GM18520 (cell line): ENCODE data around the gene DDN.

Experiments used
- ATAC-seq: cut with Tn5 transposase; IDR thresholded peaks from one replicate; pipeline ENCODE4 v1.9.1; 2021; ENCODE audit not compliant: unreplicated experiment

The DDN gene

DNA sequence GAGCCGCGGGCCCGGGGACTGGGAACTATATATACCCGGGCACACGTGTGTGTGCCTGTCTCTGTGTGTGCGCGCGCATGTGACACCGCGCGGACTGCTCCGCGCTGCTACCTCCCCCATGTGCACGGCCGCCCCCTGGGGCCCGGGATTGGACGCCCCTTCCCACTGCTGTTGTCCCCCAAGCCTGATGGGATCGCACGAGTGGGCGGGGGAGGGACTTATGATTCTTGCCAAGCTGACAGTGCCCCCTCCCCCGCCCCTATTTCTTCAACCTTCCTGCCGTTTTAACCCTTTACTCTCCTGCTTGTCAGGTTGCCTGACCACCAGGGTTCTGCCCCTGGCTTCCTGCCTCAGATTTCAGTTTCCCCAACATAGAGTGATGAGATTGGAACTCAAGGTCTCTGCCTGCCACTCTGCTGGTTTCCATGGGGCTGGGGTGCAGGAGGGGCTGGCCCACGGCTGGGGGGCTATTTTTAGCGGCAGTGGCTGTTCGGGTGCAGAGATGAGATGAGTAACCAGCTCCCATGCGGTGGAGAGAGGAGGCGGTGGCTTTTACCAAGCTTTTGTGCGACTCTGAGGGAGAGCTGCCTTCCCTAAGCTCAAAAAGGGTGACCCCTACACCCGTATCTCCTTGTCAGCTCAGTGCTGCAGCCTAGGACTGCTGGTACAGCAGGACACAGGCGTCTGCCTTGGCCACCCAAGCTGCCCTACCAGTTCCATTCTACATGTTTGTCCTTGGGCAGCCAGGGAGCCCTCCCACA, at the start of gene DDN:
Gene DDN, minus strand, starts transcription at position 5 of the 761 bp plus-strand sequence. CDS start 88 bp downstream, outside the sequence.
- ATAC-seq: no peak

DNA sequence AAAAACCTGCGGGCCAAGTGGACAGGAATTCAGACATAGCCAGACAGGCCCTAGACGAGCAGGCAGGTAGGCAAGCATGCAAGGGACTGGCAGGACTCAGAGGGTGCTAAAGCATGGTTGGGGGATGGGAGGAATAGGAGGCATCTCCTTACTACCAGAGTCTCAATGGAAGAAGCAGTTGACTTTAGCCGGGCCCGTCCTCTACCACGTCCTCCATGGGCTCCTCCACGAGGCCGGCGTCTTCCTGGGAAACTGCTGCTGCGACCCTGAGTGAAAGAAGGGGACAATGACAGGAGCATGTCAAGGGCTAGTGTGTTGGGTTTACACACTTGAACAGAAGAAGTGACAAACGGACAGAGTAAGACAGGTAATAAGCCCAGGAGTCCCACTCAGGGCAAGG, 49.8 kb upstream of the DDN start:
- no peak for ATAC-seq

DNA sequence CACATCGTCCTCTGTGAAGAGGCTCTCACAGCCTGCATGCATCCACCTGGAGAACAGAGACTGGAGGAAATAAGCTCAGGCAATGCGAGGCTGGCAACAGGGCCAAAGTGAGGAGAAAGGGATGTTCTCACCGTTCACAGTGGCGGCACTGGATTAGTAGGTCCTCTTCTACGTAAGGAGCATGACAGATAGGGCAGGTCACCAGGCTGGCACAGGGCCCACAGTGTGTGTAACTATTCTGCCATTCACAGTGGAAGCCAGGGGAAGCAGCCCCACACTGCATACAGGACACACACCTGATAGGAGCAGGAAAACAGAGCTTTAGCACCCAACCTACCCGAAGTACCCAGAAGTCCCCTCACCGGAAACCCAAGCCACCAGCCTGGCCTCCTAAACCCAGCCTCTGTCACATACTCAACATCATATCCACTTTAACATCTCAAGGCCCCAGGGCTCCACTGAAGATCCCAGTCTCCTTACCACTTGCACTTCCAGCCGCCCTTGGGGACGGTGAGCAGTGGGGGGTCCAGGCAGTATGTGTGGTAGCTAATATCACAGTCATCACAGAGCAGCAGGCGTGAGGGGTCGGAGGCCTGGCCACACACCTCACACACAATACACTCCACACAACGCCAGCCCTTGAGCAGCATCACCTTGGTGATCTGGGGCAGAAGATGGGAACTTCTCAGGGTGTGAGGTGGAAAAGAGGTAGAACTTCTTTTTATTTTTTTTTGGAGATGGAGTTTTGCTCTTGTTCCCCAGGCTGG, 47.1 kb upstream of the DDN start:
- no peak for ATAC-seq

DNA sequence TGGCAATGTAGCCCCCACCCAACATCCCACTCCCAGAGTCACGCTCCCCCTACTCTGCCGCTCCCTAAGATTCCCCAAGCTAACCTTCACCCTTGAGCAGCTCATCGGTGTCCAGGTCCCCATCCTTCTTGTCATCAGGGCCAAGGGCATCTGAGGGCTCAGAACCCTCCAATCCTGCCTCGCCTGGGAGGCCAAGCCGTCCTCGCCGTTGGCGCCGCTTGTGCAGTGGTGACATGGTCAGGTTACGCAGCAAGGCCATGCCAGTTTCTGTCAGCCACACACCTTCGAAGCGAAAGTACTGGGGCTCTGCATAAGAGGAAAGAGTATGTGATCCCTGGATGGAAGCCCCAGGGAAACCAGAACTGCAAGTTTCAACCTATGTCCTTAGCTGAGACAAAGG, 45.5 kb upstream of the DDN start:
- ATAC-seq: no peak

DNA sequence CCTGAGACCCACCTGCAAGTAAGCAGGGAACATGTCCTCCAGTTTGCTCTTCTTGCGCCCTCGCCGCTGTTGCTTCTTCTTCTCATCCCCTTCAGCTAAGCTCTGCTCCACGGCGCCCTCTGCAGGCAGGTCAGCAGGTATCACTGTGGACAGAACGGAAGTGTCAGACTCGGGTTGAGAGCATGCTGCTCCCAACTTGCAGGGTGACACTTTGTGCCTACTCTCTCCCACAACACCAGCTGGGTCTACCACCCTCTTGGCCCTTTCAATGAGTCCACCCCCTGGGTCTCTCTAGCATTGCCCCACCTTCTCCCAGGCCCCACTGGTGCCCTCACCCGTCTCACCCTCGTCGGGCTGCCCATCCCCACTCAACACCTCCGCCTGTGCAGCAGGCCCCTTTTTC, 44.7 kb upstream of the DDN start:
- ATAC-seq: no peak

DNA sequence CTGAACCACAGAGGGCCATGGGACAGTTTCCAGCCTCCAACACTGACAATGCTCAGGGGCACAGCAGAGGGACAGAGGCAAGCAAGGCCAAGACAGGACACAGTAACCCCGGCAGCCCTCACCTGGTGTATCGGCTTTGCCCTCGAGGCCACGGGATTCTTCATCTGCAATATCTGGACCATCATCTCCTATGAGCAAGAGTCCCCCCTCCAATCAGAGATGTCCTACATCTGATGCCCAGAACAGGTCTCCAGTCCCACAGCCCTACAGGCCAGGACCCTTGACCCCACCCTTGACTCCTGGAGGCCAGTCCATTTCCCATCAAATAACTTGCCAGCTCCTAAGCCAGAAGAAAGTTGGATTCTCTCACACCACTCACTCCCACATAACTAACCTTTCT, 44.1 kb upstream of the DDN start:
- no peak for ATAC-seq

DNA sequence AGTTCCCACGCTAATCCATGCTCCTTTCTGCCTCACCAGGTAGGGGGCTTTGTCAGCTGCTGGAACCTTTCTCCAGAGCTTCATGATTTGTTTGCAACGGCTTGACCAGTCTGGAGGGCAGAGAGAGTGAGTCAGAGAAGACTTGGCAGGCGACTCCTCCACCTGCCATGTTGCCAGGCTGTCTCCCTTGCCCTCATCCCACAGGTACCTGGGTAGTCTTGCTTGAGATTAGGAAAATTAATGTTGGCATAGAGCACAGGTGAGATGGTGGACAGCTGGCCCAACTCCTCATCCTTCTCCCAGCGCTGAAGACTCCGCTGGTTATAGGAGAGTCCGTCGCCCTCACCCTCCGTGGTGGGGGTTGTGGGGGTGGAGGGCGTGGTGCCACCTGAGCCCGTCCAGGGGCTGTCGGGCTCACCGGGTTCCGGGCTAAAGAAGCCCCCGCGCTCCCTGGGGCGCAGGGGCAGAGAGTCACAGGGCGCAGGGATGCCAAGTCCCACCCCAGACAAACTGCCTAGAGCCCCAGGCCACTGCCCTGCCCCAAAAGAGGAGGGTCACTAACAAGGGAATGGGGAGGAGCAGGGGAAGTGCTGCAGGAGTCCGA, 42.8 kb upstream of the DDN start:
- ATAC-seq: no peak

DNA sequence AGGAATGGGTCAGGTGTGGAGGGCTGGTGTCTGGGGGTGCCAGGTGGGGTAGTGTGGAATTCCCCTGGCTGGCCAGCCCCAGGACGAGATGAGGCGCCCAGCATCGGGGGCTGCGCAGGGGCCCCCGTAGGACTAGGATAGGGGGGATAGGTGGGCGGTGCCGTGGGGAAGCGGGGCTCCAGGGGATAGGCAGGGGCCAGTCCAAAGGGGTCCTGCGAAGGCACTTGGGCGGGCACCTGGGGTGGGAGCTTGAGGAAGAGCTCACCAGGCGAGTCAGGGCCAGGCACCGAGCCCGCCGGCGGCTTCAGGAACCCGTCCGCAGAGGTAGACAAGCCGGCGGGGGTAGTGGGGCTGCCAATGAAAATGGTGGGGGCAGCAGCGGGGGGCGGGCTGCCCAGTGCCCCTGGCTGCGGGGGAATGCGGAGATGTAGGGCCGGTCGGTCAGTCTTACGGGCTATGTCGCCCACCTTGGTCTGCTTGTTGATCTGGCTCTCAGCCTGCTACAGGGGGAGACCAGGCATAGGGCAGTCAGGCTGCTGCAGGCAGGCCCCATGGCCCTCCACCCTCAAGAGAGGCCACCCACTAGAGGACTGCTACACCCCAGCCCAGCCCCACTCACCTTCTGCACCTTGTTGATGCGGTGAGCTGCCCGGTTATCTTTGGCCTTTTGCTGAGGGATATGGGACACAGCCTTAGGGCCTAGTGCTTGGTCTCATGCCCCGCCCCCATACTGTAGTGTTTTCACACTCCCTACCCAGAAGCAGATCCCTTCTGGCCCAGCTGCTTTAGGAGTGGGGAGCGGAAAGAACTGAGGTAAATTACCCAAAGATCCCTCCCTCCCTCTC, 42.1 kb upstream of the DDN start:
- ATAC-seq: no peak

DNA sequence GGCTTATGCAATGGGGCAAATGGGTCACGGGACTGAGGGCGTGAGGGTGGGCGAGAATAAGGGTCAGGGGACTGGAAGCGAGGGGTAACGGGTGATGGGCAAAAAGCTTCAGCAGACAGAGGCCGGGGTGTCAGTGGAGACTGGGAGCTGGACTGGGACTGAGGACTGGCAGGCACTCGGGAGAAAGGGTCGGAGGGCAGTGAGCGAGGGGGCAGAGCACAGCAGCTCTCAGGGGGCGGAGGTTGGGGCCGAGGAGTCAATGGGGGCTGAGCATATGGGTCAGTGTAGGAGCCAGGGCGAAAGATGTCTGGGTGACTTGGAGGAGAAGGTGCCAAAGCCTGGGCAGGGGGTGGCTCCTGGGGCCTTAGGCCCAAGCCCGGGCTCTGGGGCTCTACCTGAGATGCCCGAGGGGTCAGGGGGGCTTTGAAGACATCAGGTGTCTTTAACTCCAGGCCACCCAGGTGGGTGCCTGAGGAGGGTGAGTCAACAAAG, 41.2 kb upstream of the DDN start:
- ATAC-seq: no peak

DNA sequence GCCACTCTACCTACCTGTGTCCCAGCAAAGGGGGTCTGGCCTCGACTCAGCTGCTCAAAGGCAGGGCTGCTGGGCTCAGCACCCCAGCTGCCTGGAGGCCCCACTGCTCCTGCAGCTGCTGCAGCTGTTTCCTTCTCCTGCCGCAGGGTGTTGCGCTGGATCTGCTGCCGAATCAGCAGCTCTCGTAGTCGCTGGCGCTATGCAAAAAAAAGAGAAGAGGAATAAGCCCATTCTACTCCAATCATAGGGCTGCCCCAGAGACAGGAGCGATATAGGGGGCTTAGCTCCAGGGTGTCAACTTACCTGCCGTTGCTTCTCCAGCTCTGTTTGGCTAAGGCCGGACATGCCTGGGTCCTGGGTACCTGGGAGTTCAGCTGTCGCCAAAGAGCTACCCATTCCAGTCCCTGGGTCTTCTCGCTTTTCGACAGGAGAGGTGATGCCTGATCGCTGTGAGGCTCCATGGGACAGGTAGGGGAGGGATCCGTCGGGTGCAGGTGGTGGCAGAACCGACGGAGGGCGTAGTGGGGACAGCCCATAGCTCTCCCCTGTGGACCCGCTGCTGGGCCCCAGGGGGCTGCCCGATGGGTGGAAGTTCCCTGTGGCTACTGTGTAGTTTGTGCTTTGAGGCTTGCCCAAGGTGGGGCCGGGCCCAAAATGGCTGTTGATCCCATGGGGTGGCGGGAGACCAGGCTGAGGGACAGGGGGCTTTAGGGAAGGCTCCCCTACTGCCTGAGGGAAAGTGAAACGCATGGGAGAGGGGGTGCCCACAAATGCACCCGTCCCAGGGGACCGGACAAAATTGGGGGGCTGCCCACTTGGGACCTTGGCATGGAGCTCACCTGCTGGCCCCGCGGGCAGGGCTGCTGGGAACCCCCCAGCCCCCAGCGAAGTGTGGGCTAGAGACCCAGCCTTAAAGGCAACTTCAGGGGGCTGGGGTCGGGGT, 40.5 kb upstream of the DDN start:
- no peak for ATAC-seq

DNA sequence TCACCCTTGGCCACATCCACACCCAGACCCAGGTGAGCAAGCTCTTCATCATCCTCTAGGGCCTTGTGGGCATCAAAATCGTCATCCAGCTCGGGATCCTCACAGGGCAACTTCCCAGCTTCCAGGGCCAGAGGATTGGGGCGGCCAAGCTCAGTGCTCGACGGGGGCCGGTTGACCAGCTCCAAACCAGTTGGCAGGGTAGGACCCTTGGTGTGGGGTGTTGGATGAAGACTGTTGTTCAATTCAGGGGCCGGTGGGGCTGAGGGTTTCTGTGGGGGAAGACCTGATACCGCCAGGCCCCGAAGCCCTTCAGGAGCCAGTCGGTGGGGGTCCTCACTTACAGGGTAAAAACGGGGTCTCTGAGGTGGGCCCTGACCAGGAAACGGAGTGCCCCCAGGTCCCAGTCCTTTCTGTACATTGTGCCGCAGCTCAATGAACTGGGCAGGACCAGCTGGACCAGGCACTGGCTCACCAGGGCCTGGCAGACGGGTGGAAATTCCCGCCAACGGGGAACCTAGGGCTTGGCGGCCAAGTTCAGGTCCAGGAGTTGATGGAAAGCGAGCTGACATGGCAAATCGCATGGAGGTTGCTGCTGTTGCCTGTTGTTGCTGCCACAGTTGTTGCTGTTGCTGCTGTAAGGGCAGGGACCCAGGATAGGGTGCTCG, 39.2 kb upstream of the DDN start:
- no peak for ATAC-seq

DNA sequence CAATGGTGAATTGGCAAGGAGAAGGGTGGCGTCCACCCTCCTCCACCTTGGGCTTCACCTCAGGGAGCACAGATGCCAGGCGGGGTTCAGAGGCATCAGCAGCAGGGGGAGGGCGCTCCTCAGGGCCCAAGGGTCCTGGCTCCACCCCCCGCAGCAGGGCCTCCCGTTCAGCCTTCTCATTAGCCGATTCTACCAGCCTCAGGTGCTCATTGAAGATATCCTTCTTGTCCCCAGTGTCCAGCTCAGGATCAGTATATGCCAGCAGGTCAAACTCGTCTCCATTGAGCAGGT, 38.7 kb upstream of the DDN start:
- ATAC-seq: no peak

DNA sequence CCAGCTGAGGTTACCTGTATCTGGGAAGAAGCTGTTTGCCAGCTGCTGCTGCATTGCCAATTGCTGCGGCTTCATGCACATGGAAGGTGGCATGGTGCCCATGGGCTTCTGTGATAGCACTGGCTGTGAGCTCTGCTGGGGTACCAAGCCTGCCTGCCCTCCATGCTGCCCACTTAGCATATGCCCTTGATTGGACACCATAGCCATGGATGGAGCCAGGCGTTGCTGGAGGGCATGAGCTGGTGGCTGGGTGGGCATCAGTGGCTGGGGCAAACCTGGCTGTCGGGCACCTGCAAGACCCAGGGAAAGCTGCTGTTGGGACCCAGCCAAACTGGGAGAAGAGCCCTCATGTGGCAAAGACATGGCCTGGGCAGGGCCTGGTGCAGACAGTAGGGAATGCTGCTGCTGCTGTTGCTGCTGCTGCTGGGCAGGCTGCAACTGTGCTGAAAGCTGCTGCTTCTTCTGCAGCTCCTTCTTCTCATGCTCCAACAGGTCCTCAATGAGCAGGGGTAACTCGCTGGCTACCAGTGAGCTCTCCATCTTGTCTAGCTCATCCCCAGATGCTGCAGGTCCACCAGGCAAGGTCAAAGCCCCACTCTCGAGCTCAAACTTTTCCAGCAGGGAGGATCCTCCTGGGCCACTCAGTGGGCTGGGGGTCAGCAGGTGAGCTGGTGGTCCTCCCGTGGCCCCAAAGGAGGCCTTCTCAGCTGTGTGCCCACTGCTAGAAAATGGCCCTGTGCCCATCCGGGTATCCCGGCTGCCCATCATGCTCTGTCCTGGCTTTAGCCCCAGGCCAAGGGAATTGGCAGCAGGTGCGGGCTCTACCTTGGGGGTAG, 38.2 kb upstream of the DDN start:
- no peak for ATAC-seq

DNA sequence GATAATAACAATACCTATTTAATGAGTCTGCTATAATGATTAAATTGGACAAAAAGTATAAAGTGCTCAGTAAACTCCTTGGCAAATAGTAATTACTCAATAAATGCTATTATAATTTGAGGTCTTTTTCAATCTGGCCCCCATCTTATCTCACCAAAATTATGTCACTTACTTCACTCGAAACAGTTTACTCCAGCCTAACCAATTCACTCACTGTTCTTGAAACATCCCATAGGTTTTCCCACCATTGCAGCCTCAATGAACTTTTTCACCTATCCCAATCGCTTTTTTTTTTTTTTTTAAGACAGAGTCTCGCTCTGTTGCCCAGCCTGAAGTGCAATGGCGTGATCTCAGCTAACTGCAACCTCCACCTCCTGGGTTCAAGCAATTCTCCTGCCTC, 36.9 kb upstream of the DDN start:
- no peak for ATAC-seq

DNA sequence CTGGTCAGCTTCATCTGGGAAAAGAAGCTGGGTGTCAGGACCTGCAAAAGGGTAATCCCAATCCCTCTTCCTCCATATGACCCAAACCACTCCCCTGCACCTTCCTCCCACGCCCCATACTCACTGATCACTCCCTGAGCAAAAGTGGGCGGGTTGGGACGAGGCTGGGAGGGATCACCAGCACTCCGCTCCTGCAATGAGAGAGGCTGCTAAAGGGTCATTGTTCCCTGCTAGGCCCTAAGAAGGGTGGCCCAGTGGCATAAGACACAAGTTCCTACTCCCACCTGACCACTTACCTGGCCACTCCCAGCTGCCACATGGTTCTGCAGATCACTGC, 35.1 kb upstream of the DDN start:
- ATAC-seq: no peak

DNA sequence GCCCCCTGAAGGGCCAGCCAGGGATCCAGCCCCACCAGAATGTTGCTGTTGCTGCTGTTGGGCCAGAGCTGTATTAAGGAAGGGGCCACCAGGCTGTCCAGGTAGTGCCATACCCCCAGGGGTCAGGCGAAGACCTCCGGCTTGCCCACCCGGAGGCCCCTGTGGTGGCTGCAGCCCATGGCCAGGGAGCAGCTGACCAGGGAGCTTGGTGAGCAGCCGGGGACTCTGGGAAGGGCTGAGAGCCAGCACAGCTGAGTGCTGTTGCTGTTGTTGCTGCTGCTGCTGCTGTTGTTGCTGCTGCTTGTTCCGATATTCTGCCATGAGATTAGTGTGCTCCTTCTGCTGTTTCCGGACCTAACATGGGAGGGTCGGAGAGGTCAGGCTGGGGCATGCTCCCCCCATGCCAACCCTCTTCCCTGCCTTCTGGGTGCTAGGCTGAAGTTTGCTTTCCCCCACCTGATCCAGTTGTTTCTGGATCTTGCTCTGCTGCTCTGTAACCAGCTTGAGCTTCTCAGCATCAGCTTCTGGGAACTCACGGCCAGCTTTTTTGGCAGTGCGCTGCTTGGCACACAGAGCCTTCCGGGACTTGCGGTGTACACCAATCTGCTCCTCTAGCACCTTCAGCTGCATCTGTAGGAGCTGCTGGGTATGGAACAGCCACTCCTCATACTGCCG, 34.6 kb upstream of the DDN start:
- ATAC-seq: no peak

DNA sequence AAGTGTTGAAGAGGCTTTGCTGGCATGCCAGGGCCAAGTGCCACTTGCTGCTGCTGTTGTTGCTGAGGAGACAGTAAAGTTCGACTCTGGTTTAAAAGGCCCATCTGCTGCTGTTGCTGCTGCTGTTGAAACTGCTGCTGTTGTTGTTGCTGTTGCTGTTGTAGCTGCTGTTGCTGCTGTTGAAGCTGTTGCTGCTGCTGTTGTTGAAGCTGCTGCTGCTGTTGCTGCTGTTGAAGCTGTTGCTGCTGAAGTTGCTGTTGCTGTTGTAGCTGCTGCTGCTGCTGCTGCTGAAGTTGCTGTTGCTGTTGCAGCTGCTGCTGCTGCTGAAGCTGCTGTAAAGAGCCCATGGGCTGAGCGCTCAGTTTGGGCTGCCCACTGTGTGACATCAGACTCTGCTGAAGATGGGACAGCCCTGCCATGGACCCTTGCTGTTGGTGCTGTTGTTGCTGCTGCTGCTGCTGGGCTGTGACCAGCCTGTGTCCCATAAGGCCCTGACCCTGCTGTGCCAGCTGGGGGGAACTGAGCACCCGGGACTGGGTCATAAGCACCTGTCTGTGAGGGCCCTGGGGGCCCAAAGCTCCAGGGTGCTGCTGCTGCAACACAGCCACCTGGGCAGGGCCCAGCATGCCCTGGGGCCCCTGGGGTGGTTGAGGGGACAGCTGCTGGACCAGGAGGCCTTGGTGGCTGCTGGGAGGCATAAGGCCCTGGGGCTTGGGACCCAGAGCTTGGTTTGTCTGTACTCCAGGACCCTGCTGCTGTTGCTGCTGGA, 33.7 kb upstream of the DDN start:
- no peak for ATAC-seq

DNA sequence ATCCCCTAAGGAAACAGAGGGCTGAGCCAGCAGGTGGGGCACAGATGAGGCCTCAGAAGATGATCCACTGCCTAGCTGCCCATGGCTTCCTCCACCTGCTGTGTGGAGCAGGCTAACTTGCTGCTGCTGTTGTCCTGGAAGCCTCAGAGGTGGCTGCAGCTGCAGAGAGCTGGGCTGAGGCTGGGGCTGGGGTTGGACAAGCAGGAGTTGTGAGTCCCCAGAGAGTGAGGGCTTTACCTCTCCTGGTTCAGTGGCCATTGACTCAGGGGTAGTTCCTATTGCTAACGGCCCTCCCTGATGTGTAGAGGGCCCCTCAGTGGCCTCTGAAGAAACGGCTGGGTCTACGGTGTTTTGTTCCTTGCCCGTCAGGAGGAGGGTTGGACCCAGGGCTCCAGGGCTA, 33.1 kb upstream of the DDN start:
- ATAC-seq: no peak
